HCT116 (cell line): ENCODE results near the gene NAALADL2. TPM values are rescaled to one million over a fixed set of nuclear protein-coding genes. Genes with fewer than 3 reads are reported as not detected.

Source experiments
- ATAC-seq: fragments of 200-7000 bp; cut with Tn5 transposase; 2 replicates; pipeline ENCODE4 v1.9.1; 2020; ENCODE audit warnings: mild to moderate bottlenecking, moderate library complexity
- BruUV-seq: library from RNA; stranded (reverse); fragments of 400-500 nt; replicated peaks from 2 replicates; lab custom pipeline; 2021; lab: Mats Ljungman, UMichigan
- CTCF ChIA-PET: fragments of 300-600 bp; sonication (Branson Sonifier 250); formaldehyde crosslinking; loops from one replicate; lab custom pipeline; 2021; ENCODE audit warnings: antibody characterized with exemption; lab: Charles Lee
- POLR2A ChIA-PET: fragments of 300-600, 350-600 bp; sonication (Branson Sonifier 250); formaldehyde crosslinking; loops from one replicate; lab custom pipeline; 2021; ENCODE audit warnings: antibody characterized with exemption; lab: Charles Lee
- RAD21 ChIA-PET, 2 experiments: fragments of 300-600 bp; sonication (Branson Sonifier 250); formaldehyde crosslinking; loops; one replicate each; lab custom pipeline; 2023; ENCODE audit warnings: low total read pairs in 2 of 2; ENCODE audit not compliant: uncharacterized antibody in 2 of 2, unreplicated experiment in 2 of 2, low non-redundant PET in 1 of 2; lab: Charles Lee
- DNase-seq: peaks from one replicate; pipeline ENCODE4 v3.0.0-alpha.2; 2010; ENCODE audit warnings: low read depth, low spot score
- H2AFZ ChIP-seq: fragments of 200-600 bp; shearing (Covaris generic), sonication (generic); 2 replicates; pipeline ENCODE4 v1.6.1; 2017; ENCODE audit warnings: low read depth, mixed run types, mixed read lengths, antibody characterized with exemption, low read length; ENCODE audit not compliant: poor library complexity, severe bottlenecking
- H3K27ac ChIP-seq: 2 replicates; pipeline ENCODE4 v1.5.1; 2012; ENCODE audit warnings: low read depth, low read length
- H3K27me3 ChIP-seq: fragments of 200-600 bp; sonication (generic); 2 replicates; pipeline ENCODE4 v1.6.1; 2016; ENCODE audit warnings: mixed run types, low read length, mixed read lengths; ENCODE audit not compliant: insufficient read depth
- H3K36me3 ChIP-seq, 2 experiments: fragments of 200-500 bp in 1 of 2; fragments of 200-600 bp in 1 of 2; sonication (Bioruptor generic) in 1 of 2; sonication (generic) in 1 of 2; 2 replicates each; pipeline versions ENCODE4 v1.5.1 to v1.6.1; 2014 to 2016; ENCODE audit warnings: low read length in 2 of 2, inconsistent platforms in 1 of 2, mixed read lengths in 1 of 2, mixed run types in 1 of 2; ENCODE audit not compliant: insufficient read depth in 2 of 2, control insufficient read depth in 1 of 2
- H3K4me1 ChIP-seq, 2 experiments: fragments of 200-600 bp in 1 of 2; sonication (generic) in 1 of 2; 2 replicates each; pipeline versions ENCODE4 v1.5.1 to v1.6.1; 2012 to 2017; ENCODE audit warnings: low read length in 2 of 2, inconsistent platforms in 1 of 2, mild to moderate bottlenecking in 1 of 2, mixed read lengths in 1 of 2, mixed run types in 1 of 2, moderate library complexity in 1 of 2; ENCODE audit not compliant: insufficient read depth in 2 of 2, control insufficient read depth in 1 of 2
- H3K4me2 ChIP-seq: fragments of 200-600 bp; sonication (generic); 2 replicates; pipeline ENCODE4 v1.6.1; 2017; ENCODE audit warnings: mixed run types, low read length, mixed read lengths
- H3K4me3 ChIP-seq, 2 experiments: fragments of 200-600 bp in 1 of 2; sonication (generic) in 1 of 2; replicated peaks in 1 of 2; 2 replicates each; pipeline ENCODE4 v1.5.1; 2011 to 2016; ENCODE audit warnings: low read length in 2 of 2, control low read depth in 1 of 2, low read depth in 1 of 2, mild to moderate bottlenecking in 1 of 2, mixed read lengths in 1 of 2, mixed run types in 1 of 2
- H3K79me2 ChIP-seq: fragments of 200-600 bp; sonication (generic); 2 replicates; pipeline ENCODE4 v1.6.1; 2017; ENCODE audit warnings: mild to moderate bottlenecking, mixed run types, low read length, moderate library complexity, mixed read lengths; ENCODE audit not compliant: insufficient read depth
- H3K9ac ChIP-seq: fragments of 200-600 bp; sonication (generic); 2 replicates; pipeline ENCODE4 v1.6.1; 2016; ENCODE audit warnings: low read length, mixed read lengths
- H3K9me2 ChIP-seq: fragments of 200-600 bp; sonication (generic), shearing (Covaris generic); 2 replicates; pipeline ENCODE4 v1.6.1; 2017; ENCODE audit warnings: mixed run types, mild to moderate bottlenecking, moderate library complexity; ENCODE audit not compliant: insufficient read depth
- H3K9me3 ChIP-seq, 2 experiments: fragments of 200-500 bp in 1 of 2; fragments of 200-600 bp in 1 of 2; sonication (Bioruptor generic) in 1 of 2; sonication (generic) in 1 of 2; 2 replicates each; pipeline ENCODE4 v1.6.1; 2014 to 2017; ENCODE audit warnings: low read length in 2 of 2, mixed read lengths in 2 of 2, inconsistent platforms in 1 of 2, low read depth in 1 of 2, mild to moderate bottlenecking in 1 of 2, mixed run types in 1 of 2, moderate library complexity in 1 of 2; ENCODE audit not compliant: control insufficient read depth in 1 of 2, insufficient read depth in 1 of 2
- H4K20me1 ChIP-seq: fragments of 200-600 bp; sonication (generic), shearing (Covaris generic); 2 replicates; pipeline ENCODE4 v1.6.1; 2017; ENCODE audit warnings: mixed run types, mild to moderate bottlenecking, moderate library complexity; ENCODE audit not compliant: insufficient read depth
- CBX3 ChIP-seq: IDR thresholded peaks from 2 replicates; pipeline ENCODE4 v1.6.1; 2012; ENCODE audit warnings: low read depth
- EGR1 ChIP-seq: IDR thresholded peaks from 2 replicates; pipeline ENCODE4 v1.6.1; 2012; ENCODE audit warnings: low read depth
- FOSL1 ChIP-seq: IDR thresholded peaks from 2 replicates; pipeline ENCODE4 v1.6.1; 2012; ENCODE audit warnings: low read depth
- POLR2AphosphoS5 ChIP-seq: IDR thresholded peaks from 2 replicates; pipeline ENCODE4 v1.6.1; 2011; ENCODE audit warnings: mild to moderate bottlenecking, low read depth, low read length, moderate library complexity
- SP1 ChIP-seq: IDR thresholded peaks from 2 replicates; pipeline ENCODE4 v1.6.1; 2012; ENCODE audit warnings: low read depth
- SRF ChIP-seq: IDR thresholded peaks from 2 replicates; pipeline ENCODE4 v1.6.1; 2012; ENCODE audit warnings: low read depth
- ZNF274 ChIP-seq: fragments of 200-500 bp; sonication (Bioruptor generic); IDR thresholded peaks from 2 replicates; pipeline ENCODE4 v1.6.1; 2014; ENCODE audit warnings: mild to moderate bottlenecking, low read depth, low read length, inconsistent platforms
- intact Hi-C: fragments of 100-400 bp; cut with micrococcal nuclease; formaldehyde crosslinking; loops from 2 replicates; pipeline ENCODE4 v1.10.0; 2022
- total RNA-seq: library from RNA; stranded (reverse); gene quantifications from one replicate; pipeline ENCODE4 v1.2.1, GENCODE V29; 2021; ENCODE audit not compliant: unreplicated experiment

Gene NAALADL2
- total RNA-seq, 1 experiment from 2014 or later, result 2.9 TPM

DNA sequence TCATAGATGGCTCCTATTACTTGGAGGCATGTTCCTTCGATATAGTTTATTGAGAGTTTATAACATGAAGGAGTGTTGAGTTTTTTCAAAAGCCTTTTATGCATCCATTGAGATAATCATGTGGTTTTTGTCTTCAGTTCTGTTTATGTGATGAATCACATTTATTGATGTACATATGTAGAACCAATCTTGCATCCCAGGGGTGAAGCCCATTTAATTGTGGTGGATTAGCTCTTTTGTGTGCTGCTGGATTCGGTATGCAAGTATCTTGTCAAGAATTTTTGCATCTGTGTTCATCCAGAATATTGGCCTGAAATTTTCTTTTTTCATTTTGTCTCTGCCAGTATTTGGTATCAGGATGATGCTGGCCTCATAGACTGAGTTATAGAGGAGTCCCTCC lies 81.0 kb downstream of the NAALADL2 start:
- ChIA-PET CTCF (no interaction called here), RAD21 (no interaction called here), POLR2A (no interaction called here)
- BruUV-seq, result no TSS peak
- H3K4me1 ChIP-seq, result no peaks in the 10 kb centered on the region
- no peak overlapping the region for H3K4me2 ChIP-seq
- H2AFZ ChIP-seq, result no peak overlapping the region
- ATAC-seq (no peak), DNase-seq (no peak)
- H3K79me2 ChIP-seq, result no peaks in the 10 kb centered on the region
- no peaks in the 10 kb centered on the region for H3K27me3 ChIP-seq
- TF ChIP-seq SRF (no peak), SP1 (no peak), POLR2AphosphoS5 (no peak), ZNF274 (no peak), CBX3 (no peak), EGR1 (no peak)
- no peak overlapping the region for H3K27ac ChIP-seq
- no peaks in the 10 kb centered on the region for H3K9me3 ChIP-seq
- no peak overlapping the region for H3K9ac ChIP-seq
- H4K20me1 ChIP-seq, result no peaks in the 10 kb centered on the region
- H3K9me2 ChIP-seq, result no peaks in the 10 kb centered on the region
- intact Hi-C loops, result no loop called here
- H3K36me3 ChIP-seq, result no peaks in the 10 kb centered on the region
- no peak overlapping the region for H3K4me3 ChIP-seq

DNA sequence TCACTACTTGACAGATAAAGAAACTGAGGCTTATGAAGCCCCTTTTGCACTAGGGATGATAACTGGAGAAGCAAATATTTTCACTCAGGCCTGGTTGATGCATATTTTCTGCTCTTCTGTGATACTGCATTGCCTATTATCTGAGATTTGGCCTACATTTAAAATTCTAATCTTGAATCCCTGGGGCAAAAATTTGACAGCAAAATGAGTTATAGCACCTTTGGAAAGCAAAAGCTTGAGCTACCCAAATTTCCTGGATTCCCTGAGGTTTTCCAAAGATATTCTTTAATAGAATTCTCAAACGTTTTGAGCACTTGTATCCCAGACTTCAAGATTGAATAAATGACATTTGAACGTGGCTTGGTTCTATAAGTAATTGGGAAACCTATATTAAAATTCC lies 86.1 kb downstream of the NAALADL2 start:
- intact Hi-C loops, result no loop called here
- no peak overlapping the region for H3K4me2 ChIP-seq
- no peaks in the 10 kb centered on the region for H4K20me1 ChIP-seq
- H3K9ac ChIP-seq, result no peak overlapping the region
- H3K4me3 ChIP-seq, result no peak overlapping the region
- ATAC-seq (no peak), DNase-seq (no peak)
- H3K27ac ChIP-seq, result no peak overlapping the region
- H3K79me2 ChIP-seq, result no peaks in the 10 kb centered on the region
- no peaks in the 10 kb centered on the region for H3K27me3 ChIP-seq
- no peaks in the 10 kb centered on the region for H3K36me3 ChIP-seq
- no peaks in the 10 kb centered on the region for H3K9me3 ChIP-seq
- RAD21 ChIA-PET, result no interaction called here
- H3K4me1 ChIP-seq, result no peaks in the 10 kb centered on the region
- H2AFZ ChIP-seq, result no peak overlapping the region
- POLR2A ChIA-PET, result no interaction called here
- BruUV-seq, result no TSS peak
- CTCF ChIA-PET, result no interaction called here
- no peak for TF ChIP-seq POLR2AphosphoS5
- TF ChIP-seq FOSL1, result no peak
- H3K9me2 ChIP-seq, result no peaks in the 10 kb centered on the region
